H1 (cell line): Measurements from ENCODE around the gene CDC42EP5. TPM values are rescaled to one million over a fixed set of nuclear protein-coding genes. Genes with fewer than 3 reads are reported as not detected.

Source experiments
- polyA plus RNA-seq, 7 experiments: library from polyadenylated mRNA; depleted of rRNA in 3 of 7; stranded (reverse) in 5 of 7; unstranded in 2 of 7; fragments of >200 nt in 5 of 7; fragments of 200-250 nt in 2 of 7; gene quantifications; 1 replicate in 5 of 7; 2 replicates in 1 of 7; 4 replicates in 1 of 7; pipeline versions ENCODE4 v1.2.1 to v1.2.3, GENCODE V29; 2011 to 2013; ENCODE audit warnings: missing spikeins in 2 of 7, mixed read lengths in 2 of 7
- total RNA-seq: library from RNA; stranded (reverse); fragmentation: NEBNext Ultra II Directional; extraction: Animal tissue kit (Norgen Biotek cat#: 25700); gene quantifications from 2 replicates; pipeline ENCODE4 v1.2.1, GENCODE V29; 2021
- TF ChIP-seq, protein P1 (sequence below): fragments of 300-600 bp; sonication (generic); IDR thresholded peaks from 2 replicates; pipeline ENCODE4 v1.7.1; 2012; ENCODE audit warnings: low read length, moderate library complexity, mild to moderate bottlenecking, inconsistent platforms; ENCODE audit not compliant: insufficient replicate concordance

Gene CDC42EP5
- total and polyA plus RNA-seq, 2 of the 8 experiments (the other 6 are each of a cell fraction or from before 2014, with no cell fraction given), result 1.8 to 2.1 TPM

DNA sequence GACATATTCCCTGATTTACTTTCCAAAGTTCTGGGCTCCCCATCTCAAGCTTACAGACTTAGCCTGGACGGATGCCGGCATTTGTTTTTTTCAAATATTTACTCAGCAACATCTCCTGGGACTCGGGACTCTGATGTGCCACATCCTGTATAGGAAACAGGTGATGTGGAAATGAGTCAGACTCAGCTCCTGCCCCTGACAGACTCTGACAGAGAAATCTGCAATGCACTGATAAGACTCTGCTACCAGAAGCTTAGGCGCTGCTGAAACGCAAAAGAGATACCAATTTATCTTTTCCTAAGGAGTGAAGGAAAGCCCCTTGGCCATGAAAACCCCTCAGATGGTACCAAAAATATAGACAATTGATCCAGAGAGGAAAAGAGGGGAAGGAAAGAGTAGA lies 45.7 kb upstream of the CDC42EP5 start (continued):
- TF ChIP-seq, protein P1, sequence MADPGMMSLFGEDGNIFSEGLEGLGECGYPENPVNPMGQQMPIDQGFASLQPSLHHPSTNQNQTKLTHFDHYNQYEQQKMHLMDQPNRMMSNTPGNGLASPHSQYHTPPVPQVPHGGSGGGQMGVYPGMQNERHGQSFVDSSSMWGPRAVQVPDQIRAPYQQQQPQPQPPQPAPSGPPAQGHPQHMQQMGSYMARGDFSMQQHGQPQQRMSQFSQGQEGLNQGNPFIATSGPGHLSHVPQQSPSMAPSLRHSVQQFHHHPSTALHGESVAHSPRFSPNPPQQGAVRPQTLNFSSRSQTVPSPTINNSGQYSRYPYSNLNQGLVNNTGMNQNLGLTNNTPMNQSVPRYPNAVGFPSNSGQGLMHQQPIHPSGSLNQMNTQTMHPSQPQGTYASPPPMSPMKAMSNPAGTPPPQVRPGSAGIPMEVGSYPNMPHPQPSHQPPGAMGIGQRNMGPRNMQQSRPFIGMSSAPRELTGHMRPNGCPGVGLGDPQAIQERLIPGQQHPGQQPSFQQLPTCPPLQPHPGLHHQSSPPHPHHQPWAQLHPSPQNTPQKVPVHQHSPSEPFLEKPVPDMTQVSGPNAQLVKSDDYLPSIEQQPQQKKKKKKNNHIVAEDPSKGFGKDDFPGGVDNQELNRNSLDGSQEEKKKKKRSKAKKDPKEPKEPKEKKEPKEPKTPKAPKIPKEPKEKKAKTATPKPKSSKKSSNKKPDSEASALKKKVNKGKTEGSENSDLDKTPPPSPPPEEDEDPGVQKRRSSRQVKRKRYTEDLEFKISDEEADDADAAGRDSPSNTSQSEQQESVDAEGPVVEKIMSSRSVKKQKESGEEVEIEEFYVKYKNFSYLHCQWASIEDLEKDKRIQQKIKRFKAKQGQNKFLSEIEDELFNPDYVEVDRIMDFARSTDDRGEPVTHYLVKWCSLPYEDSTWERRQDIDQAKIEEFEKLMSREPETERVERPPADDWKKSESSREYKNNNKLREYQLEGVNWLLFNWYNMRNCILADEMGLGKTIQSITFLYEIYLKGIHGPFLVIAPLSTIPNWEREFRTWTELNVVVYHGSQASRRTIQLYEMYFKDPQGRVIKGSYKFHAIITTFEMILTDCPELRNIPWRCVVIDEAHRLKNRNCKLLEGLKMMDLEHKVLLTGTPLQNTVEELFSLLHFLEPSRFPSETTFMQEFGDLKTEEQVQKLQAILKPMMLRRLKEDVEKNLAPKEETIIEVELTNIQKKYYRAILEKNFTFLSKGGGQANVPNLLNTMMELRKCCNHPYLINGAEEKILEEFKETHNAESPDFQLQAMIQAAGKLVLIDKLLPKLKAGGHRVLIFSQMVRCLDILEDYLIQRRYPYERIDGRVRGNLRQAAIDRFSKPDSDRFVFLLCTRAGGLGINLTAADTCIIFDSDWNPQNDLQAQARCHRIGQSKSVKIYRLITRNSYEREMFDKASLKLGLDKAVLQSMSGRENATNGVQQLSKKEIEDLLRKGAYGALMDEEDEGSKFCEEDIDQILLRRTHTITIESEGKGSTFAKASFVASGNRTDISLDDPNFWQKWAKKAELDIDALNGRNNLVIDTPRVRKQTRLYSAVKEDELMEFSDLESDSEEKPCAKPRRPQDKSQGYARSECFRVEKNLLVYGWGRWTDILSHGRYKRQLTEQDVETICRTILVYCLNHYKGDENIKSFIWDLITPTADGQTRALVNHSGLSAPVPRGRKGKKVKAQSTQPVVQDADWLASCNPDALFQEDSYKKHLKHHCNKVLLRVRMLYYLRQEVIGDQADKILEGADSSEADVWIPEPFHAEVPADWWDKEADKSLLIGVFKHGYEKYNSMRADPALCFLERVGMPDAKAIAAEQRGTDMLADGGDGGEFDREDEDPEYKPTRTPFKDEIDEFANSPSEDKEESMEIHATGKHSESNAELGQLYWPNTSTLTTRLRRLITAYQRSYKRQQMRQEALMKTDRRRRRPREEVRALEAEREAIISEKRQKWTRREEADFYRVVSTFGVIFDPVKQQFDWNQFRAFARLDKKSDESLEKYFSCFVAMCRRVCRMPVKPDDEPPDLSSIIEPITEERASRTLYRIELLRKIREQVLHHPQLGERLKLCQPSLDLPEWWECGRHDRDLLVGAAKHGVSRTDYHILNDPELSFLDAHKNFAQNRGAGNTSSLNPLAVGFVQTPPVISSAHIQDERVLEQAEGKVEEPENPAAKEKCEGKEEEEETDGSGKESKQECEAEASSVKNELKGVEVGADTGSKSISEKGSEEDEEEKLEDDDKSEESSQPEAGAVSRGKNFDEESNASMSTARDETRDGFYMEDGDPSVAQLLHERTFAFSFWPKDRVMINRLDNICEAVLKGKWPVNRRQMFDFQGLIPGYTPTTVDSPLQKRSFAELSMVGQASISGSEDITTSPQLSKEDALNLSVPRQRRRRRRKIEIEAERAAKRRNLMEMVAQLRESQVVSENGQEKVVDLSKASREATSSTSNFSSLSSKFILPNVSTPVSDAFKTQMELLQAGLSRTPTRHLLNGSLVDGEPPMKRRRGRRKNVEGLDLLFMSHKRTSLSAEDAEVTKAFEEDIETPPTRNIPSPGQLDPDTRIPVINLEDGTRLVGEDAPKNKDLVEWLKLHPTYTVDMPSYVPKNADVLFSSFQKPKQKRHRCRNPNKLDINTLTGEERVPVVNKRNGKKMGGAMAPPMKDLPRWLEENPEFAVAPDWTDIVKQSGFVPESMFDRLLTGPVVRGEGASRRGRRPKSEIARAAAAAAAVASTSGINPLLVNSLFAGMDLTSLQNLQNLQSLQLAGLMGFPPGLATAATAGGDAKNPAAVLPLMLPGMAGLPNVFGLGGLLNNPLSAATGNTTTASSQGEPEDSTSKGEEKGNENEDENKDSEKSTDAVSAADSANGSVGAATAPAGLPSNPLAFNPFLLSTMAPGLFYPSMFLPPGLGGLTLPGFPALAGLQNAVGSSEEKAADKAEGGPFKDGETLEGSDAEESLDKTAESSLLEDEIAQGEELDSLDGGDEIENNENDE, result no peak
